ENCODE results near the gene TRPM1. TPM values are rescaled to one million over a fixed set of nuclear protein-coding genes. Genes with fewer than 3 reads are reported as not detected.
A peak's percentile ranks its signal among the peaks of the same experiment; 100 is the strongest.

TRPM1 gene
- total RNA-seq, 1 donor: under 0.01 TPM

GRCh38 chr15:31069360-31070000, 32.0 kb downstream of the TRPM1 start:
- peak; percentile 45 for DNase-seq (ENCODE audit: low read depth)
- no peak for TF ChIP-seq CTCF (IDR thresholded peaks at IDR 0.05; ENCODE audit: insufficient read depth, low read depth, low read length)
- no peak overlapping the region for H3K4me3 ChIP-seq (ENCODE audit: low read depth, low read length)

- no peak for DNase-seq (ENCODE audit: low read depth)
- no peak for TF ChIP-seq CTCF (IDR thresholded peaks at IDR 0.05; ENCODE audit: insufficient read depth, low read depth, low read length)
- H3K4me3 ChIP-seq (ENCODE audit: low read depth, low read length): no peak overlapping the region
Observed at GRCh38 chr15:31067890-31068603, 33.5 kb downstream of the TRPM1 start.

DNA sequence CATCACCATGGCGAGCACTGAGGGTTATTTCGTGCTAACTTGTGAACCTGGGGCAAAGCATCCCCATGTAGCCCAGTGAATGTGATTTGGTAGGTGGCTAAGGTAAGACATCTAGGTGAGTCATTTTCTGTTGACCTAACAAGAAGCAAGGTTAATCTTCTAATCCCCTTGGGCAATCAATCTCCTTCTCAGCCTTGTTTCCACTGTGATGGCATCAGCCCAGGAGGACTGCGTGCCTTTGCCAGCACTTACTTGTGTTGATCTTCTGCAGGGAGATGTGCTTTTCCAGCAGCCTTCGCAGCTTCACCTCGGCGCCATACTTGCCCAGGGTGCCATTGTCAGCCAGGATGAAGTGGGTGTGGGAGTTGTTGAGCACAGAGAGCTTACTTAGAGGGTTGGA, 35.7 kb downstream of the TRPM1 start:
- H3K4me3 ChIP-seq (ENCODE audit: low read depth, low read length): no peak overlapping the region
- no peak for DNase-seq (ENCODE audit: low read depth)
- TF ChIP-seq CTCF (IDR thresholded peaks at IDR 0.05; ENCODE audit: insufficient read depth, low read depth, low read length): no peak

GRCh38 chr15:31062911-31063310, 38.6 kb downstream of the TRPM1 start:
- H3K4me3 ChIP-seq (ENCODE audit: low read depth, low read length): no peak overlapping the region
- no peak for TF ChIP-seq CTCF (IDR thresholded peaks at IDR 0.05; ENCODE audit: insufficient read depth, low read depth, low read length)
- DNase-seq (ENCODE audit: low read depth): peak; percentile 23

- H3K4me3 ChIP-seq (ENCODE audit: low read depth, low read length): no peak overlapping the region
- no peak for TF ChIP-seq CTCF (IDR thresholded peaks at IDR 0.05; ENCODE audit: insufficient read depth, low read depth, low read length)
- DNase-seq (ENCODE audit: low read depth): peak; percentile 28
Observed at GRCh38 chr15:31062310-31062847, 39.1 kb downstream of the TRPM1 start.

DNA sequence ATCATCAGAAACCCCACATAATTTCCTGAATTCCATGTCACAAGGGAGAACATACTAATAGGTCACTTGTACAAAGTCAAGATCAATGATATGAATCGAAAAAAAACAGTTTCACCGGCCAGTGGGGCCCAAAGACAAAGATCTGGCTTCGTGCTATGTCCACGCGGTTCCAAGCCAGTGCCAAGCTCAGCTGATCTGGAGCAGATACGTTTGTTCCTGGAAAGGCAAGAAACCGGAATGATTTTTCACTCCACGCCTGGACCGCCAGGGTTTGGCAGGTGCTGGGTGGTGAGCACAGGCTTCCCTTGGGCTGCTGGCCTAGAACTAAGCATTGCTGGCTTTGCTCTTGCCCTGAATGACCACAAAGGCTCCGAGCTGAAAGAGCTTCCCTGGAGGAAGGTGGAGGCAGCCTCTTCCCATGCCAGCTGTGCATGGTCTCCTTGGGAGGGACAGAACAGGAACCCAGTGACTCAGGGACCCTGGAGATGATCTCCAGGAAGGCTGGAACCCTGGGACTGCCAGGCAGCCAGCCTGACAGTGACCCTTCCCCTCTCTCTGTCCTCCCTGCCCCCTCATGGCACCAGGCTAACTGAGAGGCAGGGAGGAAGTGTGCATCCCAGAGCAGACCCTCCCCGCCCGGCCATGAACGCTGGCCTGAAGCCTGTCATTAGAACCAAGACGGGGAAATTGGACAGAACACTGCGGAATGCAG, 40.9 kb downstream of the TRPM1 start:
- no peak for DNase-seq (ENCODE audit: low read depth)
- H3K4me3 ChIP-seq (ENCODE audit: low read depth, low read length): no peak overlapping the region
- no peak for TF ChIP-seq CTCF (IDR thresholded peaks at IDR 0.05; ENCODE audit: insufficient read depth, low read depth, low read length)

Data from fibroblast of villous mesenchyme (primary cell).